WI38 (cell line): ENCODE measurements around the gene RPE.

ENCODE experiments used
- H3K4me3 ChIP-seq: 2 replicates; pipeline ENCODE4 v1.5.1; 2011; ENCODE audit warnings: low read depth, mild to moderate bottlenecking, control low read depth, low read length
- CTCF ChIP-seq: IDR thresholded peaks from 2 replicates; pipeline ENCODE4 v1.5.1; 2012; ENCODE audit warnings: low read depth, mild to moderate bottlenecking, control low read depth, low read length

The RPE gene

GRCh38 chr2:209984291-209984690, 18.1 kb upstream of the RPE start:
- TF ChIP-seq CTCF, result no peak
- H3K4me3 ChIP-seq, result no peak overlapping the region

- H3K4me3 ChIP-seq, result no peak overlapping the region
- no peak for TF ChIP-seq CTCF
Observed at GRCh38 chr2:209985874-209986273, 16.6 kb upstream of the RPE start.

GRCh38 chr2:209986415-209986814, 16.0 kb upstream of the RPE start:
- no peak for TF ChIP-seq CTCF
- no peak overlapping the region for H3K4me3 ChIP-seq

GRCh38 chr2:209988010-209988409, 14.4 kb upstream of the RPE start:
- TF ChIP-seq CTCF, result no peak
- no peak overlapping the region for H3K4me3 ChIP-seq

GRCh38 chr2:209990838-209991237, 11.6 kb upstream of the RPE start:
- TF ChIP-seq CTCF, result no peak
- no peak overlapping the region for H3K4me3 ChIP-seq

GRCh38 chr2:209993968-209994367, 8.5 kb upstream of the RPE start:
- H3K4me3 ChIP-seq, result no peak overlapping the region
- TF ChIP-seq CTCF, result no peak

- TF ChIP-seq CTCF, result no peak
- H3K4me3 ChIP-seq, result no peak overlapping the region
Observed at GRCh38 chr2:209998596-209998995, 3.8 kb upstream of the RPE start.
